Stimulated activated CD4-positive, alpha-beta T cell treated with anti-CD3 and anti-CD28 coated beads, Interleukin-12 subunit alpha, Interleukin-12 subunit beta, amount 100 ng/mL, for 4 hours (primary cell): Measurements from ENCODE around the gene RAD51B.

Experiments used
- DNase-seq: peaks from one replicate; pipeline ENCODE4 v3.0.0-alpha.2; 2020

Gene RAD51B

GRCh38 chr14:68154275-68154674, 334.7 kb downstream of the RAD51B start:
- DNase-seq = no peak

DNA sequence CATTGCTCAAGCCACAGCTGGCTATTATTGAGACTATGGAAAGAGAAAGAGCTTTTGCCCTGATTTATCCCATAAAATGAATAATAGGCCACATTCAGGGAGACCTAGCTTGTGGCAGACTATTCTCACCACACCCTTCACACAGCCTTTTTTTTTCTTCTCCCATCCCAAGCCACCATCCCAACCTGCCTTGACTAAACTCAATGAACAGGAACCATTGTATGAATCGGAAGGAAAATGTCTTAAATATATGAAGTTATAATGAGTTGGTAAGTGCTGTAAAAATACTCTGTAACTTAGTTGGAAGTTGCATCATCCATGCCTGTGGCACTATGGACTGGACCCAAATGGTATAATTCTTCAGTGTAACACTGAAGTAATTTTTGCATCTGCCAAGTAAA, 338.4 kb downstream of the RAD51B start:
- DNase-seq = no peak

DNA sequence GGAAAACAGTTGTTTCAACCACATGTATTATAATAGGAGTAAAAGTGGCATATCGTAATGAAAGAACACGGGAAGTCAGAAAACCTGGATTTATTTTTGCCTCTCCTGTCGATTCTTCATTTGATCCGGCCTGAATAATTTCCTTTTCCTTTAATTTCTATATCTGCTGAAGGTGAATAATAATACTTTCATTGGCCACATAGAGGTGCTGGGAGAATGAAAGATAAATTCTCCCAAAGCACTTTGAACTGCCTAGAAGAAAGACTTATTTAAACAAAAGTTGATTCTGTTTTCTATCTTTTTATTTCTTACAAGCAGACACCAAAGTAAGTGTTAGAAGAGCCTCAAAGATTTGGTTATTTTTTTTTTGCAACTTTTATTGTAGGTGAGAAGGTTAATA, 339.1 kb downstream of the RAD51B start:
- no peak for DNase-seq

DNA sequence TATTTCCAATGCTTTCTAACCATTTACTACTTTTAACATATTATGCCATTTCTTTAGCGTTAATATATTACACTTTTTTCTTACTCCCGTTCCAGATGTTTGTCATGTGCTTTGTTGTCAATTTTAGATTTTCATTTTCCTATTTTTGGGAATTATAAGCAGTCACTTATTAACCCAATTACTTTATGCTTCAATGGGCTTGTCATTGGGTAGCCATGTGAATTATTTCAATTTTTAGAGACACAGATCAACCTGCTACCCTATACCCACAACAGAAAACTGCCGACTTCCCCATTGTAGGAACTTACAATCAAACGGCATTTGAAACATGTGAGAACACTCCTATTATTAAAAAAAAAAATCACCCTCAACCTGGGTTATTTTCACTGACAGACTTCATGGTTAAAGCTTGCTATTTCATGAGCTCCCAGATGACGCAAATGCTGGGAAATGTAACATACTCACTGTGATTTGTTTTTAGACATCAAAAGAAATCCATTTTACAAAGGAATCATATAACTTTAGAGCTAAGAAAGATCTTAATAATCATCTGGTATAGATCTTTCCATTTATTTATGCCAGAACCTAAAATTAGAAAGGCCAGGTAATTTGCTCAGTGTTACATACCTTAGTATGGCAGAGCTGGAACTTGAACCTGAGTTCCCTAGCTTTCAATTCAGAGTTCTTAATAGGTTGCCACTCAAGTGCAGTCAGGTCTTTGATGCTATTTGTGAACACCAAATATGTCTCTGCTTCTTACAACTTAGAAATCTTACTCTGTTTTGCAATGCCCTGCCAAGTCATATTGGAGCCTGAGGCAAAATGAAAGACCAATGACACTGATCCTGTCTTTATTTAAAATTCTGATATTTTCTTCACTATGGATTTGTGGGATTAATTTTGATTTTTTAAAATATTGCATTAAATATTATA, 340.4 kb downstream of the RAD51B start:
- no peak for DNase-seq

DNA sequence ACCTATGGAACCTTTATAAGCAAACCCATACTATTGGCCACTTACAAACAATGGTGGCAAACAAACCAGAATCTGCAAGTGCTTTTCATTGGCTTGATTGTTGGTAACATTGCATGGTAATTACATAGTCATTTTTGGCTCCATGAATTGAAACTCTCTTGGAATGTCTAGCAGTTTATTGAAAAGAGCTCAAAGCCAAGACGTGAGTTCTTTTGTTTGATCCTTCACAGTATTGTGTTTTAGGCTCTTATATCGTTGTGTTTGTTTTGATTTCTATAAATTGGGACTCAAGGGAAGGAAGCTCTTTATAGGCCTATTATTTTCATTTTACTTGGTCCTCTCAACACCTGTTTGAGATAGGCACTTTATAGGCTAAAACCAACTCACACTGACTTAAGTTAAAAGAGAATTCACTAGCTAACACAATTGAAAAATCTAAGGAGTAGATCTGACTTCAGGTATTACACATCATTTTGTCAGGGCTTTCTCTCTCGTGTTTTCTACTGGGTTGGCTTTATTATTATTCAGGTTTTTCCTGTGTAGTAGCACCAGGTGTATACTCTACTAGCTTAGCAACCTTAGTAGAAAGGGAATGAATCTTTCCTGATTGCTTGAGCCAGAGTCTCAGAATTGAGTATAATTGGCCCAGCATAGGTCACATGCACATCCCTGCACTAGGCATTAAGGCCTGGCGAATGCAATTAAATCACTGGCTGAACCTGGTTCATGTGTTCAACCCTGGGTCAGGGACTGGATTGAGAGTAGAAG, 341.4 kb downstream of the RAD51B start:
- DNase-seq = no peak

DNA sequence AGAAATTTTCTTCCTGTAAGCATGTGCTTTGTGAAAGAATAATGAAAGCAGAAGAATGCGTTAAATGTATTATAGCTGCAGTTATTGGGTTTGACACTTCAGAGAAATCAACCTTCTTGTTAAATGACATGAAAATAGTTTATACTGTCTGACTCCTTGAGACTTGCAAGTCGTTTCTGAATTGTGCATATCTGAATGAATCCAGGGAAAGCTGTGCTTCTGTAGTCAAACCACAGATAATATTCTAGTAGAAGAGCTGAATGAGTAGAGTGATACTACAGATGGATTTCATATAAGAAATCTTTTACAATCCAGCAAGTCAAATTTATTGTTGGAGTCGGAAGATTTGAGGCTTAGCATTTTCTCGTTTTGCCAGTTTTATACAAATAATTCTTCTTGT, 343.3 kb downstream of the RAD51B start:
- DNase-seq = no peak

DNA sequence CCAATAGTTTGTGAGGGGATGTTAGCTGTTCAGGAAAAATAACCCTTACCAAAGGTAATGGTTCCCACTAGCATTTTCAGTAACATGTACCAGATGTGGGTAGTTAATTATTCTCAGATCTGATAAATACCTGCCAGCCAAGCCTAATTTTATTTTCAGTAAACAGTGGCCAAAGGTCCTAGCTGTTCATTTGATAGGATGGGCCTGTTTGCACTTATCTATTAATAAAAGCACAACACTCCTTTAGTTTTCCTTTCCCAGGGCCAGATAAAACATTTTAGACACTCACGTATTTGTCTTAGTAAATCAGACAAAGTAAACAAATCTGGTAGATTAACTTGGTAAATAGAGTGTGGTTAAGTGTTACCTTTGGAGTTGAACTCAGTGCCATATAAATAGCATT, 345.1 kb downstream of the RAD51B start:
- DNase-seq = no peak

DNA sequence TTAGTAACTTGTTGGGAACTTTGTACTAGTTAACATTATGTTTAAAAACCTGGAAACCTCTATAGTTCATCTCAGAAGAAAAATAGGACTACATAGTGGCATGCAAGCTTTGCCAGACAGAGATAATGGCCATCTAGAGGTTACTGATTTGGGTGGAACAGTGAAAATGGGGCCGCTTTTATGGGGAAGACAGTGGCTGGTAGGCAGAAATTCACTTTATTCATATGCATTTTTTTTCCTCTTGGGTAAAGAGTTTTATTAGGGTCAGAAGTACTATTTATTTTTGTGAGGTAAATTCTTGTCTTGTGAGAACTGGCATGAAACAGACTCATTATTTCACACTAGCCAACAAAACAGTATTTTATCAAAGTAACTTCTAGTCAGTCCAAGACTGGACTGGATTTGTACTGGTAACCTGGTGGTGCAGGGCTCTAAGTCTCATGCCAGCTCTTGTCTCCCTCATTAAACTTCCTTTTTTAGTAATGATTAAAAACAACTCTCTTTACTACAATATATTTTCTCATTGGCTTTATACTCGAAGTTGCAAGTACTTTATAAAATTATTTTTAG, 345.8 kb downstream of the RAD51B start:
- no peak for DNase-seq

GRCh38 chr14:68166731-68167382, 347.3 kb downstream of the RAD51B start:
- no peak for DNase-seq

DNA sequence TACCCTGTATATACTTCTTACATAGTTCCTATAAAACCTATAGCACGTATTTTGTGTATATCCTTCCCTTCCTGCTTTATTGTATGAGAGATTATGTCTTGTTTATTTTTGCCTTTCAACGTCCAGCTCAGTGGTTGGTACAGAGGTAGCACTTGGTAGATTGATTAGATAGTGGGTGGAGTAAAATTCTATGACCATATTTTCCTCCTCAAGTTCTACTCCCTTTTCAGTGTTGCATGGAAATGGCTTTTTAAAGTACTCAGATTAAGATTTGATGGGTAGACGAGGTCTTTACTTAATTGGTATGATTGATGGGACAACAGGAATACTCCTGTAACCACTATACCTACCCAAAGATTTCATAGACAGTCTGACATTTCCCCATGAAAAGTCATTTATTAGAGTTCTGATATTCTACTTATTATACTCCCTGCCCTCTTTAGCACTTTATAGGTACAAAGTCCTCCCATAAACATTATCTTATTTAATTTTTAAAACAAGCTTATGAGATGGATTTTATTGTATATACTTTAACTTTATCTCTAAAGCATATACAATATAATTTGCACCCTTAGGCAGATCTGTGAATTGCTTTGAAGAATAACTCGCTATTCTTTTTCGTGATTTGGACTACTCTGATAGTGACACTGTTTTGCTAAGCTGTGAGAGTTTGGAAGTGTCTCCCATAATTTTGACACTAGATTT, 348.0 kb downstream of the RAD51B start:
- no peak for DNase-seq

- DNase-seq = no peak
These were observed 349.0 kb downstream of the RAD51B start for GRCh38 chr14:68168460-68169109.

DNA sequence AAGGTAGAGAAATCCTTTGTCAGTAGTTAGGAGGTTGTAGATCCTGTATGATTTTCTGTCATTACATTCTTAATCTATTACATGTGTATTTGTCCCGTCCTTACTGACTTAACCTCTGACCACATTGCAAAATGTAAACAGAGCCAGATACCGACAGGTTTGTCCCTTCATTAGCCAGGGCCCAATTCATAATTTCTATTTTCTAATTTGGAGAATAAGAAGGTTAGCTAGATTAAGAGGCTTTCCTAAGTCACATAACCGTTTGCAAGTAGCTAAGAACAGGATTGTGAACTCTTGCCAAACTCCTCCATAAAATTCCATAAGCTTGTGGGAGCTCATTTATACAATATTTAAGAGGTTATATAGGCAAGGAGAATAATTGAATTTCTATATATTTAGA, 352.6 kb downstream of the RAD51B start:
- DNase-seq = no peak

DNA sequence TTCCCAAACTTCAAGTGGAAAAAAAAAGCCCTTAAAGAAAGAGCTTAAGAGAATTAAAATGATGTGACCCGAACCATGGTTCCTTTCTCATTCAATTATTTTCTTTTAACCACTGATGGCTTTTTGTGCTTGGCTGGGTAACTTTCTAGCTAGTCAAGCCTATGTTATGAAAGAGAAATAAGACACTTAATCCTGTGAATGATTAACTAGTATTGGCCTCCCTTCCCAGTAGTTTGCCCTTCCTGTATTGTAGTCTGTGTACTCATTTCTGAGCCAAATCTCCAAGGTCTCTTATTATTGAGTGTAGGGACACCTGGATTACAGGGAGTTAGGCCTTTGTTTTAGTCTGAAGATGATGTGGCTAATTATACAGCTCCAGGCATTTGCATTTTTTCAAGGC, 353.0 kb downstream of the RAD51B start:
- no peak for DNase-seq

DNA sequence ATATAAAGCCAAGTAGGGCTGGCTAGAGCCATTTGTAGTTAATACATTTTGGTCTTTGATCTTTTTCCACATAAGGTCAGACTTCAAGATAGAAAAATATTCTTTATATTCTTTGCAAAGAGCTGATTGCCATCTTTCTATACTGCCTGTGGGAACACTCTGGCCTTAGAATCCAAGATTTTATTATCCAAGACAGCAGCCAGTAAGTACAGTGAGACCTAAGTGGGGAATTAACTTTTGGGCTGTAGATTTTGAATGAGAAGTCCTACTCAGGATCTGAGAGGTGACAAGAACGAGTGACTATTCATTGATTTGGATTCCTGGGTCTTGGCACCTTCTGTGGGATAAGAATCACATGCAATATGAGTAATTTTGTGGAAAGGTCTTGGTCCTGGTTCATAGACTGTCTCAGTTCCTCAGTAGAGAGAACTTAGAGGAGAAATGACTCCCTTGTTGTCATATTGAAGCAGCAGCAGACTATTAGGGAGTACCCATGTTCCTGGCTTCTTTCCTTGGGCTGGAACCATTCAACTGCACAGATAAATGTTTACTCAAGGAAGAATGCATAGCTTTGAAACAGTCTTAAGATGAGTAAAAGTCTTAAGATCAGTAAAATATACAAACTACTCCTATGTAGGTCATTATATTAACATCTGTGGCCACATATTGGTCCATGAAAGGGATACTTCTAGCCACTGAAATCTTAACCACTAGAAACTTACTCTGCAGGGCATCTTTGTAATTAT, 353.8 kb downstream of the RAD51B start:
- no peak for DNase-seq

DNA sequence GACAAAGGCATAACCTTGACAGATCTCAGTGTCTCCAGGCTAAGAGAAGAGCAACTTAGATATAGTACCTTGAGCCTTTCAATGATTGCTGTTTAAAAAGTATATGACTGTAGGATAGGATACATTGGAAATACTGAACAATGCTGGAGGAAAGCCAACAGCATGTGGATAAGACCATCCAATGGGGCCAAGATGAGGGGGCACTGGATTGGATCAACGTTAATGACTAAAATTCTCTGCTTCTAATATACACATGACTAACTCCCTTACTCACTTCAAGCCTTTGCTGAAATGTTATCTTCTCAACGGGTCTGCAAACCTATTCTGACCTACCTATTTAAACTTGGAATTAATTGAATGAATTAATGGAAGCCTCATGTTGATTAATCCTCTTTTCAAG, 354.9 kb downstream of the RAD51B start:
- DNase-seq = no peak

DNA sequence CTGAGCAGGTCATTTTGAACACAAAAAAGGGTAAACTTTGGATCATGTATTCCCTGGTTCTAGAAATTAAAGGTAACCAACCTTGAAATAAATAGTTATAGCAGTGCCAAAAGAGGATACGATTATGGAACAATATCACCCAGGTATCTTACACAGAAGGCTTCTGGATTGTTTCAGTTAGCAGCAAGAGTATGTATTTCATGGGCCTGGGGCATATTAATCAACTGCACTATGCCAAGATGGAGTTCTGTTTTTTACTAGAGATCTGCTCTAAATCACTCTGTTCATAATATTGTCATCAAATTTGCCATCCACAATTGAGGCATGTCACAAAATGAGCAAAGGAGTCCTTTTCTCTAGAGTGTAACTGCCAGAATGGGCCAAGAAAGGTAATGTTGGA, 357.1 kb downstream of the RAD51B start:
- DNase-seq = no peak

DNA sequence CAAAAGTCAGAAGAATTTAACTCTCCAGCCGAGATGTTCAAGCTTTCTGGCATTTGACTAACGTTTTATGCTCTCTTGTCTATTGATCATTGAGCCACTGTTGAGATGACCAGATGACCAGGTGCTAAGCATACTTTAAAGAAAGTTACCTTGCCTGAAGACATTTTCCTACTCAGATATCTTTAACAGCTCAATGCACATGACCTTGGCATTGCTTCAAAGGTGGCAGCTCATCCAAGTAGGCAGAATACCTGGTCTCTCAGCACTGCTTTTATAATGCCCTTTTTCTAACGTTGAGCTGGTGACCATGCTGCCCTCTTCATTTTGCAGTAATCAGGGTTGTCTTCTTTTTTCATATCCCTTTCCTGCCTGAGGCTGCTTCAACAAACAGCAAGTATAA, 358.1 kb downstream of the RAD51B start:
- no peak for DNase-seq

- DNase-seq = no peak
These were observed 358.7 kb downstream of the RAD51B start for GRCh38 chr14:68178282-68178681.

- DNase-seq = no peak
These were observed 362.1 kb downstream of the RAD51B start for GRCh38 chr14:68181519-68182326.

- DNase-seq = no peak
These were observed 362.9 kb downstream of the RAD51B start for GRCh38 chr14:68182492-68182891.
